Hepatocyte (in vitro differentiated cells): ENCODE measurements around the gene LSM11.

Experiments
- CTCF ChIP-seq: fragments of 200-600 bp; sonication (generic); IDR thresholded peaks from 2 replicates; pipeline ENCODE4 v1.5.1; 2016; ENCODE audit warnings: antibody characterized with exemption, mild to moderate bottlenecking; ENCODE audit not compliant: poor library complexity
- EZH2 ChIP-seq: fragments of 200-600 bp; sonication (generic); IDR thresholded peaks from 2 replicates; pipeline ENCODE4 v1.6.1; 2016; ENCODE audit warnings: antibody characterized with exemption, mild to moderate bottlenecking, borderline replicate concordance

- no peak for TF ChIP-seq CTCF
- no peak for TF ChIP-seq EZH2
Observed at GRCh38 chr5:157808043-157808442, 64.5 kb downstream of the LSM11 start.
